Heart left ventricle (tissue), 13 donors: ENCODE data around the gene ZNF177.

Experiments
- POLR2A ChIP-seq, 2 donors: fragments of 450-650 bp; IDR thresholded peaks; one replicate each; pipeline ENCODE4 v1.6.1; 2017; ENCODE audit warnings: antibody characterized with exemption in 2 of 2, mild to moderate bottlenecking in 2 of 2, moderate library complexity in 2 of 2
- TF ChIP-seq, protein P1 (sequence below), 12 donors: fragments of 200-600 bp; sonication (generic) in 4 of 12; IDR thresholded peaks; one replicate each; pipeline versions ENCODE4 v1.5.0 to v1.8.0; 2018 to 2022; ENCODE audit warnings: antibody characterized with exemption in 12 of 12, mild to moderate bottlenecking in 5 of 12
- donor health status: ischemic (EF 13 %, LVEDD 7.1; RV severe dilation, severe dysfunction).
- donor health status: DM: no; HTN: yes; CAD: no.
- donor health status: DM: no; HTN: no; CAD: no.
- donor health status: ischemic (EF 25% LVEDD 6.9; RV normal size, moderate dysfunction).
- donor health status: ischemic (EF 25% LVEDD 5.7; RV mildly dilated, moderate dysfunction).
- donor health status: ischemic (EF 35%, LVEDD 5.7; RV mildly dilated, moderate dysfunction).
- donor health status: nonischemic (EF 11% LVEDD 7.7; RV severe dilation, severe dysfunction).
- donor health status: DM: yes; HTN: yes; CAD: no.
- donor health status: PGD.
- donor health status: ischemic (EF 29% LVEDD 5.4; RV normal size, mild dysfunction).
- donor health status: nonischemic (EF 23%, LVEDD 6.1; RV moderate dilation, normal function).

DNA sequence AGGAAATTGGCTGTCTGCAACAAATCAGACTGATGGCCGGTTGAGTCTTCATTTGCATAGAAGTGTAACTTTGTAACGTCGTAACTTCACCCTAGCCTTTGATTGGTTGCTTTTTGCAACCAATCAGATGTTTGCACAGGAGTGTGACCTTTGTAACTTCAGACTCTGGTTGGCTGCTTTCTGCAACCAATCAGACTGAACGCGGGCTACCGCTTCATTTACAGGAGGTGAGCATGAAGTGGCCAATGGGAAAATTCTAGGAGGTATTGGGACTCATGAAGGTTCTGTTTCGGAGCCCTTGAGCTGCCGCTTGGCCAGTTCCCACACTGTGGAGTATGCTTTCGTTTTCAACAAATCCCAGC, 39.3 kb upstream of the ZNF177 start:
- TF ChIP-seq, protein P1, sequence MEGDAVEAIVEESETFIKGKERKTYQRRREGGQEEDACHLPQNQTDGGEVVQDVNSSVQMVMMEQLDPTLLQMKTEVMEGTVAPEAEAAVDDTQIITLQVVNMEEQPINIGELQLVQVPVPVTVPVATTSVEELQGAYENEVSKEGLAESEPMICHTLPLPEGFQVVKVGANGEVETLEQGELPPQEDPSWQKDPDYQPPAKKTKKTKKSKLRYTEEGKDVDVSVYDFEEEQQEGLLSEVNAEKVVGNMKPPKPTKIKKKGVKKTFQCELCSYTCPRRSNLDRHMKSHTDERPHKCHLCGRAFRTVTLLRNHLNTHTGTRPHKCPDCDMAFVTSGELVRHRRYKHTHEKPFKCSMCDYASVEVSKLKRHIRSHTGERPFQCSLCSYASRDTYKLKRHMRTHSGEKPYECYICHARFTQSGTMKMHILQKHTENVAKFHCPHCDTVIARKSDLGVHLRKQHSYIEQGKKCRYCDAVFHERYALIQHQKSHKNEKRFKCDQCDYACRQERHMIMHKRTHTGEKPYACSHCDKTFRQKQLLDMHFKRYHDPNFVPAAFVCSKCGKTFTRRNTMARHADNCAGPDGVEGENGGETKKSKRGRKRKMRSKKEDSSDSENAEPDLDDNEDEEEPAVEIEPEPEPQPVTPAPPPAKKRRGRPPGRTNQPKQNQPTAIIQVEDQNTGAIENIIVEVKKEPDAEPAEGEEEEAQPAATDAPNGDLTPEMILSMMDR (IDR thresholded peaks at IDR 0.05): no peak
- TF ChIP-seq POLR2A (IDR thresholded peaks at IDR 0.05): no peak
